GM21381 (cell line): ENCODE results near the gene ZNF609.
A peak's percentile ranks its signal among the peaks of the same experiment; 100 is the strongest.

Experiments used
- ATAC-seq: cut with Tn5 transposase; IDR thresholded peaks from one replicate; pipeline ENCODE4 v1.9.1; 2021; ENCODE audit warnings: mild to moderate bottlenecking, moderate library complexity; ENCODE audit not compliant: unreplicated experiment

Gene ZNF609

DNA sequence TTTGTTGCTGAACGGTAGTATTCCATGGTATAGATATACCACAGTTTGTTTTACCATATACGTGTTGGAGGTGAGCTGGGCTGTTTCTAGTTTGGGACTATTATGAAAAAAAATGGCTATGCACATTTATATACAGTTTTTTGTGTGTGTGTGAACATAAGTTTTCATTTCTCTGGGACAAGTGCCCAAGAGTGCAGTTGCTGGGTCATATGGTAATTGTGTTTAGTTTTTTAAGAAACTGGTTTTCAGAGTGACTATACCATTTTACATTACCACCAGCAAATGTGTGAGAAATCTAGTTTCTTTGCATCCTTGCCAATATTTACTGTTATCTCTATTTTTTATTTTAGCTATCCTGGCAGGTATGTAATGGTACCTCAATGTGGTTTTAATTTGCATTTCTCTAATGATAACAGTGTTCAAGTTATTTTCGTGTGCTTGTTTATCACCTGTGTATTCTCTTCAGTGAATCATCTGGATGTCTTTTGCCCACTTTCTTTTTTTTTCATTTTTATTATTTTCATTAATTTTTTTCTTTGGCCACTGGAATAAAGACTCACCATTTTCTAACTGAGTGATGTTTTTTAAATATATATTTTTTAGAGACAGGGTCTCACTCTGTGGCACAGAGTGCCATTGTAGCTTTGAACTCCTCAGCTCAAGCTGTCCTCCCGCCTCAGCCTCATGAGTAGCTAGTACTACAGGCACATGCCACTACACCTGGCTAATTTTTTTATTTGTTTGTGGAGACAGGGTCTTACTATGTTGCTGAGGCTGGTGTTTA, 75.3 kb downstream of the ZNF609 start:
- ATAC-seq = no peak

DNA sequence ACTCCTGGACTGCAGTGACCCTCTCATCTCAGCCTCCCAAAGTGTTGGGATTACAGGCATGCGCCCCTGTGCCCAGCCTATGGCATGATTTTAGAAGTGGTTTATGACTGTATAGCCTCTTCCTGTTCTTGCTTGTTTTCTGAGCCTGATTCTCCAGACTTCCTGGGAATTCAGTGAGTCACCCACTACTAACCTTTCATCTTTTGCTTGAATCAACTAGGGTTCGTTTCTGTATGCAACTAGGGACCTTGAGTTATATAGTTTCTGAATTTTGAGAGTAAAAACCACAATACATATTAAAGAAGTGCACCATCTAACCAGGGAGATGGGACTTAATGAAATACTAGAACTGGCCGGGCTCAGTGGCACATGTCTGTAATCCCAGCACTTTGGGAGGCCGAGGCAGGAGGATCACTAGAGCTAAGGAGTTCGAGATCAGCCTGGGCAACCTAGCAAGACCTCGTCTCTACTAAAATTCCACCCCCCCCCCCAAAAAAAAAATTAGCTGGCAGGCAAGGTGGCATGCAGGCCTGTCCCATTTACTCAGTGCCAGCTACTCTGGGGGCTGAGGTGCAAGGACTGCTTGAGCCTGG, 76.0 kb downstream of the ZNF609 start:
- no peak for ATAC-seq

DNA sequence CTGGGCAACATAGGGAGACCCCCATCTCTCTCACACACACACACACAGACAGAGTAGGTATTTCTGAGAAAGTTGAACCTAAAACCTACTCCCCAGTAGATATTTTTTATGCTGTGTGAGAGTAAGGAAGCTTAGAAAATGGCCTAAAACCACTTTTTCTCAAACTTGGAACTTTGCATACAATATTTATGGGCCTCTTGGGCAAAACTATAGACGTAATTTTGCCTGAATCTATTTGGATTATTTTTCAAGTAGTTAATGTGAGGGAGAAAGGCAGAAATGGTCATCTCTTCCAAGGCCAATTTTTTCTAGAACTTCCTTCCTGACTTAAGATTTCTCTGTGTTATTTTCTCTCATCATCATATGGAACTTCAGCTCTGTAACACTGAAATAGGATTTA, 81.7 kb downstream of the ZNF609 start:
- ATAC-seq = no peak

- no peak for ATAC-seq
Observed at GRCh38 chr15:64544450-64544849, 84.1 kb downstream of the ZNF609 start.

DNA sequence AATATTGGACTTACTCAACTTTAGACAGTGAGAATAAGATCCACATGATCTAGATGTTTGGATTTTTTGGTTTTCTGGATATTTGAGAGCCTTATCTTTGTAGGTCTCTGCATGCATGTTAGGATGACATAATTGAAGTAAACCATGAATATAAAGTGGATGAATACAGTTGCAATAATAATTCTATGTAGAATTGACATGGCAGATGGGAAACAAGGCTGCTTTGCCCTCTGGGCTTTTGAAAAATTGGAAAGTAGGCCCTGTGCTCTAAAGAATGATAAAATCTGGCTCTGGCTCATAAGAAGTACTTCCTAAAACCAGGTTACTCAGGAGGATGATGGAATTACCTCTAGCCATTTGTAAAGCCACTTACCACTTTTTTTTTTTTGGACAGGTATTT, 86.9 kb downstream of the ZNF609 start:
- no peak for ATAC-seq

- ATAC-seq = no peak
Observed at GRCh38 chr15:64548235-64548634, 87.9 kb downstream of the ZNF609 start.

DNA sequence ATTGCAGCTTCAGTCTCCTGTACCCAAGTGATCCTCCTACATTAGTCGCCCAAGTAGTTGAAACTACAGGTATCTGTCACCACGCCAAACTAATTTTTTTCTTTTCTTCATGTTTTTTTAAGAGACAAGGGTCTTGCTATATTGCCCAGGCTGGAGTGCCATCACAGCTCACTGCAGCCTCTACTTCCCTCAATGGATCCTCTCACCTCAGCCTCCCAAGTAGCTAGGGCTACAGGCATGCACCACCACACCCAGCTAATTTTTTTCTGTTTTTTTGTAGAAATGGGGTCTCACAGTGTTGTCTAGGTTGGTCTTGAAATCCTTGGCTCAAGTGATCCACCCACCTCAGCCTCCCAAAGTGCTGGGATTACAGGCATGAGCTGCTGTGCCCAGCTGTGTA, 89.5 kb downstream of the ZNF609 start:
- no peak for ATAC-seq

- ATAC-seq = no peak
Observed at GRCh38 chr15:64552281-64552948, 92.0 kb downstream of the ZNF609 start.

GRCh38 chr15:64558460-64559179, 98.2 kb downstream of the ZNF609 start:
- no peak for ATAC-seq

- no peak for ATAC-seq
Observed at GRCh38 chr15:64559243-64559642, 98.9 kb downstream of the ZNF609 start.

- no peak for ATAC-seq
Observed at GRCh38 chr15:64560501-64560900, 100.1 kb downstream of the ZNF609 start.

- ATAC-seq = no peak
Observed at GRCh38 chr15:64560998-64561397, 100.6 kb downstream of the ZNF609 start.

DNA sequence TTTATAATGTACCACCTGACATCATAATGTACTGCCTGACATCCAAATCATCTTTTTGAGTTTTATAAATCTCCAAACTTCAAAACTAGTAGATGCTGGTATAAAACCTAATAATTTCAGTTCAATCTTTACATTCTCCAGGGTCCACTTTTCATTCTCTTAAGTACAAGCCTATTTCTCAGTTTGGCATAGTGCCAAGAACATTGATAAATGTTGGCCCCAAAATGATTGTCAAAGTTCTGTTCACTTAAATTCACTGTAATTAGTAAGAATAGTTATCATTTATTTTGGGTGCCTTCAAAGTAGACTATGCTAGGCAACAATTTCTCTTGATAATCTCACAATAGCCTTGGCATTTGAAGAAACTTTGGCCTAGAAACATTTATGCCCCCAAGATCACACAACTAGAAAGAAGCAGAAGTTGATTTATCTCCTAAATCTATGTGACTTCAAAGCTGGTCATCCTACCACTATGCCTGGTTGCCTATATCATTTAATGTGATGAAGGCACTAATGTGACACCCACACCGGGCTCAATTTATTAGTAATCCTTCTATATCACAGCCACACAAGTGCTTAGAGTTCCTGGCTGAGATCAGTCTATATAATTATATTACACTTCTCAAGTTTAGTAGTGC, 101.7 kb downstream of the ZNF609 start:
- no peak for ATAC-seq

- no peak for ATAC-seq
Observed at GRCh38 chr15:64566102-64566501, 105.7 kb downstream of the ZNF609 start.

- ATAC-seq = no peak
Observed at GRCh38 chr15:64566629-64567427, 106.5 kb downstream of the ZNF609 start.

GRCh38 chr15:64568765-64569164, 108.4 kb downstream of the ZNF609 start:
- no peak for ATAC-seq

DNA sequence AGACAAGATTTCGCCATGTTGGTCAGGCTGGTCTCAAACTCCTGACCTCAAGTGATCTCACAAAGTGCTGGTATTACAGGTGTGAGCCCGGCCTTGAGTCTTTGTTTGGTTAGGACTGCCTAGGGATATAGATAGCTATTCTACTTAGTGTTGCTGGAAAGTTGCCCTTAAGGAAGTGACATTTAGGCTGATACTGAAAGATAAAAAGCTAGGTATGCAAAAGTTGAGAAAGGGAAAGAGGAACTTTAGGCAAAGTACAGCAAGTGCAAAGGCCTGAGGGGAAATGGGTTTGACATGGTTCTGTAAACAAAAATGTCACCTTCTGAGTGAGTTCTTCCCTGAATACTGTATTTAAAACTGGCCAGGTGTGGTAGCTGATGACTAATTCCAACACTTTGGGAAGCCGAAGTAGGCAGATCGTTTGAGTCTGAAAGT, 111.5 kb downstream of the ZNF609 start:
- ATAC-seq = peak; percentile 73

DNA sequence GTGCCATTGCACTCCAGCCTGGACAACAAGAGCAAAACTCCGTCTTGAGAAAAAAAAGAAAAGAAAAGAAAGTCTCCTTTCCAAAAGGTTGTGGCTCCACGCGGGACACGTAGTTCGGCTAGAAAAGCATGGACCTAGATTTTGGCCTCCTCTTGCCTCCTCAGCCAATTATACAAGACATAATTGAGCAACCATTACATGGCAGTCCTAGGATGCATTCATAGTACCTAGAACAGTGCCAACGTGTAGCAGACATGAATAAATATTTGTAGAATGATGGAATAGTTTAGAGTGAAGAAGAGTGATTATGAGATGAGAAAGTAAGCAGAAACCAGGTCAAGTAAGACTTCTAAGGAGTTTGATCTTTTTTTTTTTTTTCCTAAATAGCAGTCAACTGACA, 112.5 kb downstream of the ZNF609 start:
- no peak for ATAC-seq

GRCh38 chr15:64574301-64575017, 114.1 kb downstream of the ZNF609 start:
- no peak for ATAC-seq
